A549 treated with AZD2906 at 1 μM for 4 hours (cell line): ENCODE measurements around the gene PRTN3. TPM values are rescaled to one million over a fixed set of nuclear protein-coding genes. Genes with fewer than 3 reads are reported as not detected.

Source experiments
- total RNA-seq: library from RNA; stranded (reverse); fragments of 200-300 nt; extraction: Qiagen RNA extraction; gene quantifications from 5 replicates; pipeline ENCODE4 v1.2.3, GENCODE V29; 2022

Gene PRTN3
- 0.15 to 0.60 TPM (median 0.43 TPM) in 5 replicates for total RNA-seq

GRCh38 chr19:840519-841206, at the start of gene PRTN3:
Gene PRTN3 (plus strand): TSS chr19:840999. CDS start chr19:841009, 10 bp downstream.

GRCh38 chr19:796692-797527, 43.9 kb upstream of the PRTN3 start, which contains the start of gene PTBP1:
Gene PTBP1 (plus strand): TSS chr19:797452. CDS start chr19:797498, 46 bp downstream.

GRCh38 chr19:821825-822503, 18.8 kb upstream of the PRTN3 start, which contains the start of gene PLPPR3:
Gene PLPPR3 (minus strand): TSS chr19:821955. CDS start chr19:821559, 396 bp downstream.

GRCh38 chr19:827710-828321, 13.0 kb upstream of the PRTN3 start, which contains the start of gene AZU1:
Gene AZU1 (plus strand): TSS chr19:827837. CDS start chr19:827847, 10 bp downstream.

GRCh38 chr19:852136-853013, 11.6 kb downstream of the PRTN3 start, which contains the start of gene ELANE:
Gene ELANE (plus strand): TSS chr19:852303. CDS start chr19:852329, 26 bp downstream.

GRCh38 chr19:858868-859843, 18.4 kb downstream of the PRTN3 start, which contains the start of gene CFD:
Gene CFD (plus strand): TSS chr19:859664. CDS start chr19:859690, 26 bp downstream.

GRCh38 chr19:892894-893689, 52.3 kb downstream of the PRTN3 start, which contains the start of the genes MED16 and RNU6-9:
Gene MED16 (minus strand): TSS chr19:893187. CDS start chr19:891131, 2,056 bp downstream.
Gene RNU6-9 (plus strand): TSS chr19:893484.

Other genes starting within 250 kb of the PRTN3 start
- 63.3 to 94.7 TPM (median 88.7 TPM) in 5 replicates for gene POLRMT, start 207.5 kb upstream of the PRTN3 start, total RNA-seq
- 0.46 to 0.82 TPM (median 0.66 TPM) in 5 replicates for gene FGF22, start 201.1 kb upstream of the PRTN3 start, total RNA-seq
- gene RNF126, start 177.8 kb upstream of the PRTN3 start, total RNA-seq: 54.8 to 75.9 TPM (median 73.1 TPM) in 5 replicates
- 217 to 278 TPM (median 258 TPM) in 5 replicates for gene FSTL3, start 164.6 kb upstream of the PRTN3 start, total RNA-seq
- 0.17 to 0.18 TPM in 2 of 5 replicates, not detected in the others for gene PRSS57, start 145.5 kb upstream of the PRTN3 start, total RNA-seq
- gene PALM, start 132.1 kb upstream of the PRTN3 start, total RNA-seq: 11.4 to 15.5 TPM (median 14.4 TPM) in 5 replicates
- gene MISP, start 89.9 kb upstream of the PRTN3 start, total RNA-seq: 67.9 to 84.4 TPM (median 83.1 TPM) in 5 replicates
- gene PTBP1, start 43.5 kb upstream of the PRTN3 start, total RNA-seq: 194 to 234 TPM (median 198 TPM) in 5 replicates
- gene PLPPR3, start 19.0 kb upstream of the PRTN3 start, total RNA-seq: 3.1 to 5.0 TPM (median 4.7 TPM) in 5 replicates
- 0.11 to 0.24 TPM (median 0.20 TPM) in 5 replicates for gene AZU1, start 13.2 kb upstream of the PRTN3 start, total RNA-seq
- gene ELANE, start 11.3 kb downstream of the PRTN3 start, total RNA-seq: 0.14 to 0.23 TPM (median 0.16 TPM) in 5 replicates
- 10.6 to 25.0 TPM (median 22.7 TPM) in 5 replicates for gene CFD, start 18.7 kb downstream of the PRTN3 start, total RNA-seq
- gene MED16, start 52.2 kb downstream of the PRTN3 start, total RNA-seq: 14.3 to 26.1 TPM (median 24.5 TPM) in 5 replicates
- not detected in 5 replicates for gene RNU6-9, start 52.5 kb downstream of the PRTN3 start, total RNA-seq
- 28.8 to 39.9 TPM (median 38.1 TPM) in 5 replicates for gene R3HDM4, start 72.2 kb downstream of the PRTN3 start, total RNA-seq
- gene KISS1R, start 76.3 kb downstream of the PRTN3 start, total RNA-seq: 0.25 to 0.48 TPM (median 0.41 TPM) in 5 replicates
- gene ARID3A, start 85.0 kb downstream of the PRTN3 start, total RNA-seq: 3.8 to 6.8 TPM (median 5.1 TPM) in 5 replicates
- 48.2 to 72.0 TPM (median 68.3 TPM) in 5 replicates for gene WDR18, start 143.3 kb downstream of the PRTN3 start, total RNA-seq
- 2.5 to 3.5 TPM (median 3.2 TPM) in 5 replicates for gene GRIN3B, start 159.4 kb downstream of the PRTN3 start, total RNA-seq
- 80.7 to 142 TPM (median 126 TPM) in 5 replicates for gene TMEM259, start 180.1 kb downstream of the PRTN3 start, total RNA-seq
- gene RNU6-2, start 180.5 kb downstream of the PRTN3 start, total RNA-seq: not detected in 5 replicates
- 77.2 to 98.9 TPM (median 91.0 TPM) in 5 replicates for gene CNN2, start 185.6 kb downstream of the PRTN3 start, total RNA-seq
- 13.3 to 21.7 TPM (median 16.4 TPM) in 5 replicates for gene ABCA7, start 199.1 kb downstream of the PRTN3 start, total RNA-seq
- gene ARHGAP45, start 226.2 kb downstream of the PRTN3 start, total RNA-seq: 2.8 to 5.5 TPM (median 5.4 TPM) in 5 replicates